ENCODE data around the gene SMAD2.

DNA sequence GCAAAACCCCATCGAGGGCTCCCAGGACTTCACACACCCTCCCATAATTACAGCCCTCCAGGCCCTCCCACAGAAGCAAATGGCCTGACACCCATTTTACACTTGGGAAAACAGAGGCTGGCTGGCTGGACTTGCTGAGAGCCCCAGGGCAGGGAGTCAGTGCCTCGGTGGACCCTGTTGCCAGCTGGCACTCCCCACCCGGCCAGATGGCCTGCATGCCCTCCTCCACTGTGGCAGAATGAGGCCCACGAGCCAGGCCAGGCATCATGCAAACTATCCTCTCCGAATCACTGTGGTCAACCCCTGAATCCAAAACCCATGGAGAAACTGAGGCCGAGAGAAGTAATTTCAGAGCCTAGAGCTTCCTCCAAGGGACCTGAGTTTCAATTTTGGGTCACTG lies 129.7 kb downstream of the SMAD2 start:
- no peak for TF ChIP-seq EZH2 (IDR thresholded peaks at IDR 0.05; ENCODE audit: insufficient read depth, low read length)
- TF ChIP-seq, protein P1, sequence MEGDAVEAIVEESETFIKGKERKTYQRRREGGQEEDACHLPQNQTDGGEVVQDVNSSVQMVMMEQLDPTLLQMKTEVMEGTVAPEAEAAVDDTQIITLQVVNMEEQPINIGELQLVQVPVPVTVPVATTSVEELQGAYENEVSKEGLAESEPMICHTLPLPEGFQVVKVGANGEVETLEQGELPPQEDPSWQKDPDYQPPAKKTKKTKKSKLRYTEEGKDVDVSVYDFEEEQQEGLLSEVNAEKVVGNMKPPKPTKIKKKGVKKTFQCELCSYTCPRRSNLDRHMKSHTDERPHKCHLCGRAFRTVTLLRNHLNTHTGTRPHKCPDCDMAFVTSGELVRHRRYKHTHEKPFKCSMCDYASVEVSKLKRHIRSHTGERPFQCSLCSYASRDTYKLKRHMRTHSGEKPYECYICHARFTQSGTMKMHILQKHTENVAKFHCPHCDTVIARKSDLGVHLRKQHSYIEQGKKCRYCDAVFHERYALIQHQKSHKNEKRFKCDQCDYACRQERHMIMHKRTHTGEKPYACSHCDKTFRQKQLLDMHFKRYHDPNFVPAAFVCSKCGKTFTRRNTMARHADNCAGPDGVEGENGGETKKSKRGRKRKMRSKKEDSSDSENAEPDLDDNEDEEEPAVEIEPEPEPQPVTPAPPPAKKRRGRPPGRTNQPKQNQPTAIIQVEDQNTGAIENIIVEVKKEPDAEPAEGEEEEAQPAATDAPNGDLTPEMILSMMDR (IDR thresholded peaks at IDR 0.05; ENCODE audit: insufficient read depth, low read depth, low read length) = no peak

Measured in astrocyte (in vitro differentiated cells and primary cell).